OCI-LY3 (cell line): ENCODE data around the gene OPN4.

Experiments
- CTCF ChIP-seq: fragments of 200-600, 300-600 bp; sonication (generic); IDR thresholded peaks from 2 replicates; pipeline ENCODE4 v1.5.1; 2014; ENCODE audit warnings: antibody characterized with exemption, low read length, low read depth
- EZH2phosphoT487 ChIP-seq: fragments of 200-600 bp; shearing (Covaris generic); IDR thresholded peaks from 2 replicates; pipeline ENCODE4 v1.6.1; 2018; ENCODE audit warnings: antibody characterized with exemption, mixed run types, low read depth

- TF ChIP-seq CTCF (no peak), EZH2phosphoT487 (no peak)
Measured at GRCh38 chr10:86711513-86712316, 57.4 kb downstream of the OPN4 start.
